ENCODE measurements around the gene GPR141.

The GPR141 gene

DNA sequence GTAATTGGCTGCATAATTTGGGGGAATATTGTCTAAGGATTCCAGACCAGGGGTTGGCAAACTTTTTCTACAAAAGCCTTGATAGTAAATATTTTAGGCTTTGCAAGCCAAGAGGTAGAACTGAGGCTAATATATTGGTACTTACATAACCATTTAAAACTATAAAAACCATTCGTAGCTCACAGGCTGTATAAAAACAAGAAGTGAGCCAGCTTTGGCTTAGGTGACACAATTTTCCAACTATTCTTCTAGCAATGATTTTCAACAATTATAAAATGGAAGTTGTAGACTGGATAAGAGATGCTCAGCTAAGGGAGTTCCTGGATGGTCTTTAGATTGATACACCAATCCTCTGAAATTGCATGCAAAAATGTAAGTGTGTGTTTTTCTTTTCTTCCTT is 1.4 kb downstream of the GPR141 start:
- no peak for TF ChIP-seq CTCF (IDR thresholded peaks at IDR 0.05; ENCODE audit: low read depth, low read length)
- H3K4me3 ChIP-seq (replicated peaks in 1 of 2; ENCODE audit: low read depth in 2 of 2, low read length in 2 of 2), result no peak overlapping the region
- DNase-seq (ENCODE audit: low read depth in 2 of 2), result no peak

DNA sequence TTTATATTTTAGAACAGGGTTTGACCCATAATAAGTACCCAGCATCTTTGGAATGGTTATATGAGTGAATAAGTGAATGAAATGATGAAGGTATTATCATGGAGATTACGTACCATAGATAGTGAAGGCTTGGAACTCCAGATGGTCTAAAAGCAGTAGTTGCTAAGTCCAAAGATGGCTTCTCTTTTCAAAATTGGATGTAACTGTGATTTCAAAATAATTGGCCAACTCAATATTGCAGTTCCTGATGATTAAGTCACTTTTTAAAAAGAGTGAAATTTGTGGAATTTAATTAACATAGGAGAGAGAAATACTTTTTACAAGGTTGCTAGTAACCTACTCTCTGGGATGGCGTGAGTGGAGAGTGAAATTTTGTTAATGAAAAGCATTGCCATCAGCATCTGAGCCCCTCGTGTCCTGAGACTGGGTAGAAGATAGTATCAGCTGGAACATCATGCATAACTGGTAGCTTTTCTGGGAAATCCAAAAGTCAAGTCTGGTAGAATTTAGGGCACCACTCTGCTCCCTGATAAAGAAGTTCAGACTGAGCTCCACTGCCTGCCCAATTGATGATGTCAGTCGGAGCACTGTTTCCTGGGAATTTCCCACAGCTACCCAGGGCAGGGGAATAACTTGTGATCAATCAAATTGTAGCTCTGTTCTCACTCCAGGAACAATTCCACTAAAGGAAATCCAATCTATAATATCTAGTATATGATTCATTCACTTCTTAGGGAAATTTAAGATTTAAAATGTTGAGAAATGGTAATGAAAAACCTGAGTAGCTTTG is 3.2 kb downstream of the GPR141 start:
- H3K4me3 ChIP-seq (replicated peaks in 1 of 2; ENCODE audit: low read depth in 2 of 2, low read length in 2 of 2), result no peak overlapping the region
- TF ChIP-seq CTCF (IDR thresholded peaks at IDR 0.05; ENCODE audit: low read depth, low read length), result no peak
- no peak for DNase-seq (ENCODE audit: low read depth in 2 of 2)

GRCh38 chr7:37690206-37690605 is 6.6 kb downstream of the GPR141 start:
- no peak for DNase-seq (ENCODE audit: low read depth in 2 of 2)
- no peak overlapping the region for H3K4me3 ChIP-seq (replicated peaks in 1 of 2; ENCODE audit: low read depth in 2 of 2, low read length in 2 of 2)
- TF ChIP-seq CTCF (IDR thresholded peaks at IDR 0.05; ENCODE audit: low read depth, low read length), result no peak

GRCh38 chr7:37694208-37695094 is 10.9 kb downstream of the GPR141 start:
- no peak for DNase-seq (ENCODE audit: low read depth in 2 of 2)
- no peak overlapping the region for H3K4me3 ChIP-seq (replicated peaks in 1 of 2; ENCODE audit: low read depth in 2 of 2, low read length in 2 of 2)
- no peak for TF ChIP-seq CTCF (IDR thresholded peaks at IDR 0.05; ENCODE audit: low read depth, low read length)

GRCh38 chr7:37698276-37698675 is 14.7 kb downstream of the GPR141 start:
- no peak for TF ChIP-seq CTCF (IDR thresholded peaks at IDR 0.05; ENCODE audit: low read depth, low read length)
- DNase-seq (ENCODE audit: low read depth in 2 of 2), result no peak
- no peak overlapping the region for H3K4me3 ChIP-seq (replicated peaks in 1 of 2; ENCODE audit: low read depth in 2 of 2, low read length in 2 of 2)

GRCh38 chr7:37698782-37699181 is 15.2 kb downstream of the GPR141 start:
- TF ChIP-seq CTCF (IDR thresholded peaks at IDR 0.05; ENCODE audit: low read depth, low read length), result no peak
- no peak for DNase-seq (ENCODE audit: low read depth in 2 of 2)

More at GRCh38 chr7:37698782-37699181, 15.2 kb downstream of the GPR141 start:
- H3K4me3 ChIP-seq (replicated peaks in 1 of 2; ENCODE audit: low read depth in 2 of 2, low read length in 2 of 2), result no peak overlapping the region
